Measurements from ENCODE around the gene MXD1.

Gene MXD1

GRCh38 chr2:69955029-69955428 is 40.1 kb downstream of the MXD1 start:
- DNase-seq = no peak

DNA sequence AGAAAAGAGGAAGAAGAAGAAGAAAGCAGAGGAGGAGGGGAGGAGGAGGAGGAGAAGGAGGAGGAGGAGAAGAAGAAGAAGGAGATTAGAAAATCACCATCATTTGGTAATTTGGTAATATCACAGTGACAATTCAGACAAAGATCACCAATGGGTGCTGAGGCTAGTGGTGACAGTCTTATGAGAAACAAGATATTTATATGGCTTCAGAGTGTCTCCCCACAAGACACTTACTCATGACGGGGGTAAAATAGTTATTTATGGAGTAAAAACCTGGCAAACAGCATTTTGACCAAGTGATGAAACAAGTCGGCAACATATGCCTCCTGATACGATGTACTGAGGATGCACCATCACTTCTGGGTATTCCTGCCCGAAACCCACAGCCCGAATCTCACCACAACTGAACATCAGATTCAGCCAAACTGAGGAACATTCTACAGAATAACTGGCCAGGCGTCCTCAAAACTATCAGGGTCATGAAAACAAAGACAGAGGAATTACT is 41.6 kb downstream of the MXD1 start:
- no peak for DNase-seq

DNA sequence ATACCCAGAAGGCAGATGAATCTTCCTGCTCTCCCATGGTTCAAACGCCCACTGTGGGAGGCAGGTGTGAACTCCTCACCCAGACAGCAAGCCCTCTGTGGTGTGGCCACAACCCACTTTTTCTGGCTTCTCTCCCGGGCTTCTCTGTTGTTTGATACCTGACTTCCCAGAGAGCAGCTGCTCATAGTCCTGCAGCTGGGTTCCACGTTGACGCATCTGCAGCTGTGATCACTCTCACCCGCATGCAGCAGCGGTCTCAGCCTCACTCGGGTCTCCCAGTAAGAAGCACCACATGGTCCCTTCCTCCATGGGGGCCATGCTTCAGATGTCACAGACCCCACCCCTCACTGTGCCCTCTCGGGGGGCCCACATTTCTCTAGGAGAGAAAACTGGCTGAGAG is 43.1 kb downstream of the MXD1 start:
- no peak for DNase-seq

DNA sequence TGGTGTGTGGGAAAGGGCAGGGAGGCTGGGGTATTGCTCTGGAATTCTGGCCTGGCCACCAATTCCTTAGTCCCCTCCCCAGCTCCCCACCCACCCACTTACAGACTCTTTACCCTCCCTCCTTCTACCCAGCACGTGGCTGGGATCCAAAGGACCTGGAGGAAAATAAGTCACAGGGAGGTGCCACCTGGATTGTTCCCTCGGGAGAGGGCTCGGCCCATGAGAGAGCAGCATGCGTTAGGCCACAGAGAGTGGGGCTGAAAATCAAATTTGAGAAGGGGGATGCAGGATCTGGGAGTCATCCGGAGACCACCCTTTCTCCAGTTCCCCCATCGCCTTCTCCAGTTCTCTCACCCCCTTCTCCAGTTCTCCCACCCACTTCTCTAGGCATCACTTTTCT is 43.6 kb downstream of the MXD1 start:
- no peak for DNase-seq

DNA sequence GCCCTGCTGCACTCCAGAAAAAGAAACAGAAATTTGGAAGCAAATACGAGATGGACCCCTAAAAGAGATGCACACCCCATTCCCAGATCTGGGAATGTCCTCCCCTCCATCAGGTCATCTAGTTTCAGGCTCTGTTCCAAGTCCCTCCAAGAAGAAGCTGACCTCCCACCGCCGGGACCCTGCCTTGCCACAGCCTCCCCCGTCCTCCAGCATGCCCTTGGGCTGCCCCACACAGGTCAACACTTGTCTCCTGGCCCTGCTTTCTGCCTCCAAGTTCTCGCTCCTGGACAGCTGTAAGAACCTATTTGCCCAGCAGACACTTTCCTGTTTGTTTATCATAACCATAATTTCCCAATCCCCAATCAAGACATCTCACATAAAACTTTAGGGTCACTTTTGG is 44.5 kb downstream of the MXD1 start:
- no peak for DNase-seq

DNA sequence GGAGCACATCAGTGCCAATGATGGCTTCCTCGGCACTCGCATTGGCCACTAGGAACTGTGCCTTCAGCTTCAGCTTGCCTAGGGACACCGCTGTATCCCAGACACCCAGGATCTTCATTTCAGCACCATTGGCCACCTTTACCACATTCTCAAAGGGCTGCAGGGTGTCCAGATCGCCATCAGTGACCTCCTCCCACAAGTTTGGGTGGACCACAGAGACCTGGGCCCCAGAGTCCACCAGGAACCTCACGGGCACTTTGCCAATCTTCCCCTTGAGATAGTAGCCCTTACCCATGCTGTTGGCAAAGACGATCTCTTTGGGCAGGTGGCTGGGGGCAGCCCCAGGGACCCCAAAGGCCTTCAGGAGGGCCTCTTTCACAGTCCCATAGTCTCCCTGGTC is 45.9 kb downstream of the MXD1 start:
- DNase-seq = no peak

GRCh38 chr2:69961496-69961895 is 46.6 kb downstream of the MXD1 start, which contains the start of gene ASPRV1:
Gene ASPRV1, minus strand, starts transcription at chr2:69961631. Its CDS starts 195 bp downstream, at chr2:69961436.
- no peak for DNase-seq

- DNase-seq = no peak
These were observed 48.2 kb downstream of the MXD1 start for GRCh38 chr2:69962986-69963730.

DNA sequence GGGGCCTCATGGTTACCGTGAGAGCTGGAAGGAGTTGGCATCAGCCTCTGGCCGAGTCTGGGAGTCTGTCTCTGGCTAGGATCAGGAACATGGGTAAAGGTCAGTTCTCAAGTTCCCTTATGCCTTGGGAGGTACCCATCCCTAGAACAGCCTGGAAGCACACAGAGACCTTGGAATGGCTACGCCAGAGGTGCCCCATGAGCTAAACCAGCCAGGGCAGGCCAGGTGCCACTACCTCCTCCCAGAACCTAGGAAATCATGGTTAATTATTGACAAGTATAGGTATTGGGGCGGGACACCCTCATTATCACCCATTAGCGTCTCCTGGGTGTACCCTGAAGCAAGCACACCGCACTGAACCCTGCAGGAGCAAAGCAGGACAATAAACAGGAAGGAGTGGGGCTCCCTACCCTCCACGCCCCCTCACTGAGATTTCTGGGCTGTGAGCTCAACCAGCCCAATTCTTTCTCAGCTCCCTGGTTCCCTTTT is 49.5 kb downstream of the MXD1 start:
- no peak for DNase-seq

DNA sequence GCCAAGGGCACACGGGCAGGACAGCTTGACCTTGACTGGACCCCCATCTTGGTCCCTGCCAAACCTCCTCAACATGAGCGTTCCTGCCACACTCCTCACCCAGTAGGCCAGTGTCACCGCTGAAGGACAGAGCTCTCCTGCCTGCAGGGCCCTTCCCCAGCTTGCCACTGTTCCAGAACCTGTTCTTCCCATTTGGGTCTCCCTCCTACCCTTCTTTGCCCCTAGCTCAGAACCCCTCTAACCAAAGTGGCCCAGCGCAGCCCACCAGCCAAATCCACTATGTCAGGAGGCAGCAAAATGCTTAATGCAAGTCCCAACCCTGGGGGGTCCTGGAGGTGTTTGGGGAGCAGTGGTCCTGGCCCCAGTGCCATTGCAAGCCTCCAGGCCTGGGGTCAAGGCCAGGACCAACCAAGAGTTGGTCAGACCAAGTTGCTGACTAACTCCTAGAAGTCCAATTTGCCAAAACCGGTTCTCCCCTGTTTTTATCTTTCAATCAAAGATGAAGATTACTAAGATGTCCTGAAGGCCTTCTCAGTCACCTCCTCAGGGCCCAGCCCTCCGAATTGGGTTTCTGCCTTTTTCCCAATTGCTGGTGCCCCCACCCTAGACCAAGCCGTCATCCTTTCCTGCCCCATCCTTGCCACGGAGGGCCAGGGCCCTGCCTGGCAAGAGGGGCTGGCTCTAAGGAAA is 51.0 kb downstream of the MXD1 start:
- DNase-seq = no peak

GRCh38 chr2:69966496-69966895 is 51.6 kb downstream of the MXD1 start:
- no peak for DNase-seq

GRCh38 chr2:69968609-69969008 is 53.7 kb downstream of the MXD1 start:
- no peak for DNase-seq

DNA sequence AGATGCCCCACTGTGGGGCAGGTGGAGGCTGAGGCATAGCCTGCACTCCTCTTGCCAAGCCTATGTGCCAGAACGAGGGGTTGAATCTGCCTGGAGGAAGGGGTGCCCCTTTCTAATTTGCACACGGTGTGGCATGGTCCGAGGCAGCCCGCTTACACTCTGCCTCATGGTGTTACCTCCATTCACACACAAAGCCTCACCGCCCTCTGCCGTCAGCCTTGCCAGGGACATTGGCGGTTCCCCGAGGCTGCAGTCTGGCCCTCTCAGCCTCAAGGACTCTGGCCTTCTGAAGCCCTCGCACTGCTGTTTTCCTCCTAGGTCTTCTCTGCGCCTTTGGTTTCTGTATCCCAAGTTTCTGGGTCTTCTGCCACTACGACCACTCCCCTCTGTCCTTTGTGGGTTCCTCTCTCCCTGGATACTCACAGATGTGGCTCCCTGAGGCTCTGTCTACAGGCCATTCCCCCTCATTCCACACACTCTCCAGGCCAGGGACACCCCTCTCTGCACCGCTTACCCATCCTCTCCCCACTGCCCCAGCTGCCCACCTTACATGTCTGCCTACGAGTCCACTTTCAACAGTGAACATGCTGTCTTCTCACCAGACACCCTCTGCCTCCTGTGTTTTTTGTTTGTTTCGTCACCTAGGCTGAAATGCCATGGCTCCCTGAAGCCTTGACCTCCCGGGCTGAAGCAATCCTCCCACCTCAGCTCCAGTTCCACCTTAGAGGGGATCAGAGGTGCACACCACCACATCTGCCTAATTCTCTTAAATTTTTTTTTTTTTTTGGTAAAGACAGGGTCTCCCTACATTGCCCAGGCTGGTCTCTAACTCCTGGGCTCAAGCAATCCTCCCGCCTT is 54.4 kb downstream of the MXD1 start:
- no peak for DNase-seq

- no peak for DNase-seq
These were observed 55.1 kb downstream of the MXD1 start for GRCh38 chr2:69969991-69970390.

DNA sequence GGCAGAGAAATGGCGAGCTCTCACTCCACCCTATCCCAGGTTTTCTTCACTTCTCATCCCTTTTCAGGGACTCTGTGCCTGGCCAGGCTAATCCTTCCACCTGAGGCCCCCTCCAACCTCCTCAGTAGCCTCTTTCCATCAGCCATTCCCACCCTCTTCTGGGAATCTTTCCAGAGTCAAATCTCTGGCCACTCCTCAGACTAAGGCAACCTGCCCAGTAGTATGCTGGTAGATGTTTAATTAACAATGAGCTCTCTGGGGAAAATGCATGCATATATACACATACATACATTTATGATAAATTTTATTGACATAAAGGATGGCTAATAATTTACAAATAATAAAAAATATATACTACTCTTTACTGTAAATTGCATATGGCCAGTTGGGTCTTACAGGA is 57.9 kb downstream of the MXD1 start:
- no peak for DNase-seq

DNA sequence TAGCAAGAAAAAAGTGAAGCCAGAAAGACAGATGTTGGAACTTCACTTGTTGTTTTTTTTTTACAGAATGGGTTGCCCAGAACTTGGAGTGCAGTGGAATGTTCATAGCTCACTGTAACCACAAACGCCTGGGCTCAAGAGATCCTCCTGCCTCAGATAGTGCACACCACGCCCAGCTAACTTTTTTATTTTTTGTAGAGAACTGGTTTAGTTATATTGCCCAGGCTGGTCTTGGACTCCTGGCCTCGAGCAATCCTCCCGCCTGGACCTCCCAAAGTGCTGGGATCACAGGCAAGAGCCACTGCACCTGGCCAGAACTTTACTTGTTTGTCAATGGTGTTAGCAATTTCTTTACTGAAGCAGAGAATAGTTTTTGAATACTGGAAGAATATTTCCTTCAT is 58.4 kb downstream of the MXD1 start:
- no peak for DNase-seq

DNA sequence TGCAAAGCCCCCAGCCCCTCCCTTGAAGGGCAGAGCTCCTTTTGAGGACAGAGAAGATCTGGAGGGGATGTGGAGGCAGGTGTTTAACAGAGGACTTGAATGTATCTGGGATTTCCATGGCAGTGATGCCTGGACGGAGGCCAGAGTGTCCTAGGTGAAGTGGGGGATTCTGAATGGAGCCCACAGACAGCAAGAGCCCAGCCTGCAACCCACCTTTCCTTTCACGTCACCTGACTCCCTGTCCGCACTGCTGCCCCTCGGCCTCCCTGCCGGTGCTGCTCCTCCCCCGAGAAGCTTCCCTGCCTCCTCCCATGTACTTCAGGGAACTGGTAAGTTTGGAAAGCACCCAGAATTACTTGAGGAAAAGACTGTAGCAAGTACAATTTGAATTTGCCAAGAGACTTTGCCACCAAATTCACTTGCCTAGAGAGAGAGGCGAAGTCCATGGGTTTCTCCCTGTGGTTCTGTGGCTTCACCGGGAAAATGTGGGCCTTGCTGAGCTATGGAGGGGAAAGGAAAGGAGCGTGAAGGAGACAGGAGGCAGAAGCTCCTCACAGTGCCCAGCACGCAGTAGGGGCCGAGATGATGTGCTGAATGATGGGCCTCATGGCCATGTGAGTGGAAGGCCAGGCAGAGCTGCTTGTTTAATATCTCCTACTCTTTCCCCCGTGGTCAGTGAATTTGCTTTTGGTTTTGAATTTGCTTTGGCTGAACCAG is 60.4 kb downstream of the MXD1 start:
- no peak for DNase-seq

- no peak for DNase-seq
These were observed 61.0 kb downstream of the MXD1 start for GRCh38 chr2:69975853-69976462.

GRCh38 chr2:69977186-69977585 is 62.3 kb downstream of the MXD1 start:
- DNase-seq = no peak

DNA sequence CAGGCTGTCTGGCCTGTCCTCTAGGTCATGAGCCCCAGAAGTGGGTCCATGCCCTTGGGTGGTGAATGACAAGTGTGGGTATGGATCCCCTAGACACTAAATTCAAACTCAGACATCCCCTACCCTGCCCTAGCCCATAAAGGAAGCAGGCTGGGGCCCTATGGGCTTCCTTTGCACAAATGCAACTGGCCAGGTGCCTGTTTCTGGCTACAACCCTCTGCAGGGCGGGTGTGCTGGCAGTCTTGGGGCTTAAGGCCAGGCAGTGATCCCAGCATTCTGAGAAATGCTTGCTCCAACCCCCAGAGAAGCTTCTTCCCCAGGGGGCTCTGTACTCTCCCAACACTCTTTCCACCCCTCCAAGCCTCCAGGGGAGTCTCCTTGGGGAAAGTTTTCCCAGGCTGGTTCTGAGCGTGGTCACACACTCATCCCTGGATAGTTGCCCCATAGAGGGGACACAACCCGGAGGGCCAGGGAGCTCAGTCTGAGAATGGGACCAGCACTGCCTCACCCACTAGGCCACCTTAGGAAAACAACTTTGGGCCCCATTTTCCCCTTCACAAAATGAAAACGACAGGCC is 63.1 kb downstream of the MXD1 start:
- no peak for DNase-seq

DNA sequence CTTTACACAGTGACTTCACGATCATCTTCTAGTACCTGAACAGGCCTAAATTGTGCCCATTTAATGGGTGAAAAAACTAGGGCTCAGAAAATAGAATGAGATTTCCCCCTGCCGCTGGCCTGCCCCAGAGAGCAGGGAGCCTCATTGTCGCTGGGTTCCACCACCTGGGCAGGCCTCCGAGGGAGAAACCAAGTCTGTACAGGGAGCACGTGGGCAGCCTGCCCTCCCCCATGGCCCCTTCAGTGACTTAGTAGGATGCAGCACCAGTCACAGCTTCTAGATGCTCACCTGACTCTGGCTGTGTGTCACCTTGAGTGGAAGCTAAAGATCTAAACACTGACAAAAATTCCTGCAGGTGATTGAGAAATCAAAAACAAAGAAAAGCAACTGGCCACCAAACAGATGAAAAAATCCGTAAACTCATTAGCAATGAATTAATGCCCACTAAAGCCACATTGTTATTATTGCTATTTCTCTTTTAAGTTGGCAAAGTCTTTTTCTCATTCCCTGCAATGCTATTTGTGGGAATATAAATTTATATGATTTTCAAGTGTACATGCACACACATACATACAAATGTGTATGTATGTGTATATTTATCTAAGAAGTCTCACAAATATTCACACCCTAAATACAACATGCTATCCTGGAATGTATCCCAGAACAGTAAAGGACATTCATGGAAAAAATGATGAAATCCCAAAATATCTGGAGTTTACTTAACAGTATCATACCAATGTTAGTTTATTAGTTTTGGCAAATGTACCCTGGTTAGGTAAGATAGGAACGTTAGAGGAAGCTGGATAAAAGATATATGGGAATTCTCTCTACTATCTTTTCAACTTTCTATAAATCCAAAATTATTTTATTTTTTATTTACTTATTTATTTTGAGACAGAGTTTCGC is 65.2 kb downstream of the MXD1 start:
- no peak for DNase-seq

Measured in GOT3 (cell line).